ENCODE data around the gene GTF2F1.

GRCh38 chr19:6414793-6415590, 22.0 kb upstream of the GTF2F1 start:
- no peak for TF ChIP-seq CTCF (IDR thresholded peaks at IDR 0.05)
- no peak for TF ChIP-seq EP300 (IDR thresholded peaks at IDR 0.05; ENCODE audit: low read depth)
- no peak for TF ChIP-seq POLR2A (IDR thresholded peaks at IDR 0.05)
- TF ChIP-seq POLR2AphosphoS5 (IDR thresholded peaks at IDR 0.05): no peak

Measured in transverse colon (tissue), 4 donors.